ENCODE data around the gene LHFPL6.

GRCh38 chr13:39485314-39485700, 117.7 kb downstream of the LHFPL6 start:
- TF ChIP-seq CTCF (IDR thresholded peaks at IDR 0.05) (no peak), EP300 (IDR thresholded peaks at IDR 0.05) (no peak)

Measured in upper lobe of left lung (tissue), 4 donors.